GM12878 (cell line): ENCODE data around the gene SYT1.

Source experiments
- EP300 ChIP-seq, 2 experiments: fragments of 150-350 bp in 1 of 2; IDR thresholded peaks; 2 replicates each; pipeline ENCODE4 v1.6.1; 2011 to 2012; ENCODE audit warnings: low read depth in 2 of 2, low read length in 2 of 2, borderline replicate concordance in 1 of 2, improper control_type of control experiment in 1 of 2, inconsistent platforms in 1 of 2; ENCODE audit not compliant: control insufficient read depth in 1 of 2
- NRF1 ChIP-seq: conservative IDR thresholded peaks from 2 replicates; pipeline ENCODE4 v1.6.1; 2011; ENCODE audit warnings: mild to moderate bottlenecking, low read depth, low read length, improper control_type of control experiment
- SPI1 ChIP-seq: IDR thresholded peaks from 2 replicates; pipeline ENCODE4 v1.6.1; 2011; ENCODE audit warnings: low read depth, mild to moderate bottlenecking, low read length, moderate library complexity, borderline replicate concordance; ENCODE audit not compliant: insufficient read depth
- YY1 ChIP-seq: IDR thresholded peaks from 2 replicates; pipeline ENCODE4 v1.6.1; 2011; ENCODE audit warnings: low read depth, mild to moderate bottlenecking, low read length
- TF ChIP-seq, protein P1 (sequence below): fragments of 450-650 bp; IDR thresholded peaks from 2 replicates; pipeline ENCODE4 v1.6.1; 2016; ENCODE audit warnings: mild to moderate bottlenecking

DNA sequence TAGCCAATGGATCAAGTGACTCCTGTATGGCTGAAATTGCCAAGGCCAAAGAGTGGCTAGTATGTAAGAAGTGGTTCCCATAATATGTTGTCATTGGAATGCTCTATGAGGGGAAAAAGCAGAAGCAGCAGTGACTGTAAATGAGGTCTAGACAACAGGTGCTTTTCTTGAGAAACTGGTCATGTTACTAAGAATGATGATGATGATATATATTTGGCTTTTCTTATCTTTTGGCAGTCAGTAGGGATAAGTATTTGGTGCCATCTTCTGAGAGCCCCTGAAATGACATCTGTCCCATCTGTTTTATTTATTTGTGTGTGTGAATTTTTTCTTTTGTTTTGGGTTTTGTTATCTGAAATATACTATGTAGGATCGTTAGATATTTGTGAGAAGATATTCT, 141.7 kb downstream of the SYT1 start:
- TF ChIP-seq NRF1 (no peak), EP300 (IDR thresholded peaks at IDR 0.05; ENCODE audit: borderline replicate concordance in 1 of 2, control insufficient read depth in 1 of 2, low read depth in 2 of 2, low read length in 2 of 2) (no peak), SPI1 (no peak), YY1 (no peak)
- TF ChIP-seq, protein P1, sequence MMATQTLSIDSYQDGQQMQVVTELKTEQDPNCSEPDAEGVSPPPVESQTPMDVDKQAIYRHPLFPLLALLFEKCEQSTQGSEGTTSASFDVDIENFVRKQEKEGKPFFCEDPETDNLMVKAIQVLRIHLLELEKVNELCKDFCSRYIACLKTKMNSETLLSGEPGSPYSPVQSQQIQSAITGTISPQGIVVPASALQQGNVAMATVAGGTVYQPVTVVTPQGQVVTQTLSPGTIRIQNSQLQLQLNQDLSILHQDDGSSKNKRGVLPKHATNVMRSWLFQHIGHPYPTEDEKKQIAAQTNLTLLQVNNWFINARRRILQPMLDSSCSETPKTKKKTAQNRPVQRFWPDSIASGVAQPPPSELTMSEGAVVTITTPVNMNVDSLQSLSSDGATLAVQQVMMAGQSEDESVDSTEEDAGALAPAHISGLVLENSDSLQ, result no peak
